Measurements from ENCODE around the gene ERICH2. TPM values are rescaled to one million over a fixed set of nuclear protein-coding genes. Genes with fewer than 3 reads are reported as not detected.

The ERICH2 gene
- total RNA-seq, 1 experiment from 2014 or later = 1.1 TPM

DNA sequence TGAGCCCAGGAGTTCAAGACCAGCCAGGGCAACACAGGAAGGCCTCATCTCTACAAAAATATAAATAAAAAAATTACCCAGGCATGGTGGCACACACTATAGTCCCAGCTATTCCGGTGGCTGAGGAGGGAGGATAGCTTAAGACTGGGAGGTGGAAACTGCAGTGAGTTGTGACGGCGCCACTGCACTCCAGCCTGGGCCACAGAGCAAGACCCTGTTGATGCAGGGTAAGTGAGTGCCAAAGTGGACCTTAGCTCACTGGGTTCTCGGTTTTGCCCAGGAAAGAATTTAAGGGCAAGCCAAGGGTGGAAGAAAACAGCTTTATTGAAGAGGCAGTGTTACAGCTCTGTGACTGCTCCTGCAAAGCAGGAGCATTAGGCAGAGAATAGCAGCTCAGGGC lies 6.9 kb upstream of the ERICH2 start:
- DNase-seq (ENCODE audit: low spot score) = no peak

DNA sequence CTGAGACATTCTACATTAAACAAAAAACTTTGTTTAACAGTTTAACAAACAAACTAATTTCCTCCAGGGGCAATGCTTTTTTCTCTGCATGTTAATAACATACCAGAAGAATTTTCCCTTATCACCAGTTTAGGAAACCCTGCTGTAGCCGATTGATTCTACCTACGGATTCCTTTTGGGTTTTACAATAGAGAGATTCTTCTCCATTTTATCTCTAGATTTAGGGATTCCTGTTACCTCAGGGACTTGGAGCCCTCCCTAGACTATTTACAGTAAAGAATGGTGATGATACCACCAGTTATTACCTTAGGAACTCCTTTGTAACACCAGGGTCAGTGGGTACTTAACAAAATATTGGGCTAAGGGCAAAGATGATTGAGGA lies 5.3 kb upstream of the ERICH2 start:
- DNase-seq (ENCODE audit: low spot score) = no peak

DNA sequence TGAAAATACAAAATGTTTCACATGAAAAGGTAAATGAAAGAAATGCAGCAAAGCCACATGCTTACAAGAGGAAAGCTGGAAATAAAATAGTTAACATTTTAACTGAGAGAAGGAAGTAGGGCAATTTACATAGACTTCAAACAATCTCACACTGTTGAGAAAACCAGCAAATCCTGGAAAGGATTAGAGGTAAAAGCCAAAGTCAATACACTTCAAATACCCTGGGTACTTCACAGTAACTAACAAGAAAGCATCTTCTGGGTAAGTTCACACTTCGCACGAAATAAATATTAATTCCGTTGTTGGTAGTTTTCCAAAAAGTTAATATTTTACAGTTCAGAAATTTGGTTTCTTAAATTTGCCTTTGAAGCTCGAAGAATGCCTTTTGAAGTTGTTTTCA lies 3.5 kb upstream of the ERICH2 start:
- no peak for DNase-seq (ENCODE audit: low spot score)

GRCh38 chr2:170770606-170771420 lies 635 bp downstream of the ERICH2 start:
- peak; percentile 84 for DNase-seq (ENCODE audit: low spot score)

DNA sequence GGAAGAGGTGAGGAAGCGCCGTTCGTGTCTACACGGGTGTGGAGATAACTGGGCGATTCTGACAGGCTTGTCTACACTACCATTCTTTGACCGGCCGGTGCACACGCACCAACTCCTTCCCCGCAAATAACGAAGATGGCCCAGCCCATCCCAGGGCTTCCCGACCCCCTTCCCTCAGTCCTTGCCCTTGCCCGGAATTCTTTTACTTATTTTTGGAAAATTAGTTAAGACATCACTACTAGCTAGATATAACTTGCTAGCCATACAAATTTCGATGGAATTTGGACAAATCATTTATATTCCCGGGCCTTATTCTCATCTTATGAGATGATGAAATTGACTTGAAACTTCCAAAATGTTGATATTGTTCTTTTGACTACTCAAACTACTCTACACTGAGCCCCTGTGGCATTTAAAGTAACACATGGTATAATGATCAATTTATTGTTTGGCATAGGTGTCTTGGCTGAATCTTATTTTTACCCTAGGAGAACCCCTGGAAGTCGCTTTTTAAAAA lies 1.3 kb downstream of the ERICH2 start:
- DNase-seq (ENCODE audit: low spot score) = peak; percentile 6

DNA sequence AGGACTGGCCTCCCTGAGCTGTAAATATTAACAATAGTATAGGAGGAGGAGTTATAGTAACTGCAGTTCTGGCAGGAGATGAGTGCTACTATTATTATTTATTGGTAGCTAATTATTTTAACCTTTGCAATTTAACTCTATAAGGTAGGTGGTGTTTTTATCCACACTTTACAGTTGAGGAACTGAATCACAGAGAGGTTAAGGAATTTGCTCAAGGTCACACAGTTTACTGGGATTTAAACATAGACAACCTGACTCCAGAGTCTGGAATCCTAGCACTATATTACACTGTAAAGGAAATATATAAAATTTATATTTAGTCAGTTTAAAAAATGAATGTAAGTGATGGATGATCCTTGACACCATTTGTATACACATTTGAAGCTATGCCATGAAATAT lies 2.1 kb downstream of the ERICH2 start:
- no peak for DNase-seq (ENCODE audit: low spot score)

DNA sequence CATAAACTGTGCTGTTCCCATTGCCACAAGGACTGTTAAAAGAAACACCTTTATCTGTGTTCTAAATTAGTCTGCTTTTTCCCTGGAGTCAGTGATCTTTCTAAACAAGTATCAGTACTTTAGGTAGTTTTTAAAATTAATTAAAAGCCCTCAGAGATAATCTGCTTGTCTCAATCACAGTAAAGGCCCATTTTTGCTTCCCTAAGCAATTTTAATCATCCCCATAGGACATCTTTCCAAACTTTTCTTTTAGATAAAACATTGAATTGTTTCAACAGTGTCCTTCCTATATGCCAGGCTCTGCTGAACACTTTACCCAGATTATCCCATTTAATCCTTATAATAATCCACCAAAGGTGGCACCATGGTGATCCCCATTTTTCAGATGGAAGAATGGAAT lies 3.9 kb downstream of the ERICH2 start:
- no peak for DNase-seq (ENCODE audit: low spot score)

GRCh38 chr2:170778900-170779299 lies 8.7 kb downstream of the ERICH2 start:
- no peak for DNase-seq (ENCODE audit: low spot score)

DNA sequence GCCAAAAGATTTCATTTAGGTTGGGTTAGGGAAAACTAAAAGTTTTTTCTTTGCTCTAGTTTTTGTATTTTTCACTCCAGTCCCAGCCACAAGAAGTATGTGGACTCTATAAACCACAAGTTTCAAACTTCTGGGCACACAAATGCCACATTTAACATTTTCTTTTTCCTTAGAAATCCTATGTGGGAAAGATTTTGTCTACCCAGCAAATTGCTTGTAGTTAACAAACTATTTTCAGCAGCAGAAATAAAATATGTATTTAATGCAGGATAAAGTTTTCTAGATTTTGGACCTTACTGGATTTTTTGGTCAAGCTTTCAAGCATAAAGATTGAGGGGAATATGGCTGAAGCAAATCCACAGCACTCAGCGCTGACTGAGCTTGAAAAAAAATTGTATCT lies 9.1 kb downstream of the ERICH2 start:
- no peak for DNase-seq (ENCODE audit: low spot score)

GRCh38 chr2:170782673-170783072 lies 12.5 kb downstream of the ERICH2 start:
- no peak for DNase-seq (ENCODE audit: low spot score)

DNA sequence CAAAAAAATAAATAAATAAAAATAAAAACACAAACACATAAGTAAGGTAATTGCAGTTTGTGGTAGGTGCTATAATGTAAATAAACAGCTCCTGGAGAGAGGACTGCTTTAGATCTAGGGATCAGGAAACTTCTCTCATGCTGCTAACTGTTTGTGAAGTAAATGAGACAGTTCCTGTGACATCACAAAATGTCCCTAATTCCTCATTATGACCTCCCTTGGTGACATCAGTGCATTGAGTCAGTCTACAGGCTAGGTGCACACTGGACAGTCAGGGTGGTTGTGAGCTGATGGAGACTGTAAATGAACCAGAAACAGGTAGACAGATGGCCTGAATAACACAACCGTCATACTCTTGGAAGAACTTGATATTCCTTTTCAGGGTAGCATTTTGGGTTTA lies 13.4 kb downstream of the ERICH2 start:
- DNase-seq (ENCODE audit: low spot score) = no peak

DNA sequence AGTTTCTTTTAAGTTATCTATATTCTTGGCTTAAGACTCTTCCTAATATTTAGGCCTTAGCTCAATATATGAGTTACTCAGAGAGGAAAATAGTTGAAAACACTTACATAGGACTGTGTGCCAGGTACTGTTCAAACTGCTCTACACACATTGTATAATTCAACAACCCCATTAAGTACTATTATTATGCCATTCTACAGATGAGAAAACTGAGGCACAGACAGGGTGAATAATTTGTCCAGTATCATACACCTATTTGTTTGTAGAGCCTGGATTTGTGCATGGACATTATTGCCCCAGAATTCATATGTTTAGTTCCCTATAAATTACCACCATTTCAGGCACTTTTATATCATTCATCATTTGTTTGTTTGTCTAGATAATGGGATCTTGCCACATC lies 28.8 kb downstream of the ERICH2 start:
- DNase-seq (ENCODE audit: low spot score) = no peak

GRCh38 chr2:170806548-170806947 lies 36.4 kb downstream of the ERICH2 start:
- no peak for DNase-seq (ENCODE audit: low spot score)

DNA sequence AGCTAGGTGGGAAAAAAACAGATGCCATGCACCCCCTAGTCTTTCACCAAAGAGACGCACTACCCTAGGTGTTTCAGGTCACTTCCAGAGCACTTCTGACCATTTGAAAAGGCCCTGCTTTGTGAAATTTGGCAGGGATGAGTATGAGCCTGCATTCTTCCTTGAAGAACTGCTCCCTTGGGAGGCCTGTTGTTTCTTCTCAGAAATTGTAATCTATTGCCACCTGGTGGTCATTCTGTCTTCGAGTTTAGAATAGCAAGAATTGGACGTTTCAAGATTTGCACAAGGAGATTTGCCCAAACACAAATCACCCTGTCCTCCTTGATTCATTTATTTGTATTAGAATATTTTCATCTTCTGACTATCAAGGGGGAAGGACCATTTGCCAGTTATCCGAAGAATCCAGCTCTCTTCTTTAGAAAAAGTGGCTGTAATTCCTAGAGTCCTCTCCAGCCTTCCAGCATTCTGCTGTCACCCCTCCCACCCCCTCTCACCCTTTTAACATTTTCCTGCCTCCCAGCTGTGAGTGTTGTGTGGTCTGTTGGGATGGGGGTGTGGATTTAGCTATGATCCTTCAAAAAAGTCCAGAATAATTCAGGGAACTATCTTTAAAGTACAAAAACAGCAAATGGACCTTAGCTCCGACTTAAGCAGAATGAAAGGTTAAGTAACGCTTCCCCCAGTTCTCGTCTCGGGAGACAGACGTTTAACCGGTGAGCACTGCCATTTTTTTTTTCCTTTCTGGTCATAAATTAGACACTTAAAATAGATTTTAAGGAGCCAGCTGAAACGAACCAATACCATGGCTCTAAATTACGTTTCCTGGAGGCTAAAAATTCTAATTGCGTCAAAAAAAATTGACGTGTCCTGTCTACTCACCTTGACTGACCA lies 42.8 kb downstream of the ERICH2 start:
- peak; percentile 74 for DNase-seq (ENCODE audit: low spot score)

GRCh38 chr2:170813611-170814532 lies 43.7 kb downstream of the ERICH2 start:
- peak; percentile 32 for DNase-seq (ENCODE audit: low spot score)

GRCh38 chr2:170814533-170815230 lies 44.5 kb downstream of the ERICH2 start:
- DNase-seq (ENCODE audit: low spot score) = no peak

- DNase-seq (ENCODE audit: low spot score) = no peak
Observed at GRCh38 chr2:170815311-170815710, 45.1 kb downstream of the ERICH2 start.

DNA sequence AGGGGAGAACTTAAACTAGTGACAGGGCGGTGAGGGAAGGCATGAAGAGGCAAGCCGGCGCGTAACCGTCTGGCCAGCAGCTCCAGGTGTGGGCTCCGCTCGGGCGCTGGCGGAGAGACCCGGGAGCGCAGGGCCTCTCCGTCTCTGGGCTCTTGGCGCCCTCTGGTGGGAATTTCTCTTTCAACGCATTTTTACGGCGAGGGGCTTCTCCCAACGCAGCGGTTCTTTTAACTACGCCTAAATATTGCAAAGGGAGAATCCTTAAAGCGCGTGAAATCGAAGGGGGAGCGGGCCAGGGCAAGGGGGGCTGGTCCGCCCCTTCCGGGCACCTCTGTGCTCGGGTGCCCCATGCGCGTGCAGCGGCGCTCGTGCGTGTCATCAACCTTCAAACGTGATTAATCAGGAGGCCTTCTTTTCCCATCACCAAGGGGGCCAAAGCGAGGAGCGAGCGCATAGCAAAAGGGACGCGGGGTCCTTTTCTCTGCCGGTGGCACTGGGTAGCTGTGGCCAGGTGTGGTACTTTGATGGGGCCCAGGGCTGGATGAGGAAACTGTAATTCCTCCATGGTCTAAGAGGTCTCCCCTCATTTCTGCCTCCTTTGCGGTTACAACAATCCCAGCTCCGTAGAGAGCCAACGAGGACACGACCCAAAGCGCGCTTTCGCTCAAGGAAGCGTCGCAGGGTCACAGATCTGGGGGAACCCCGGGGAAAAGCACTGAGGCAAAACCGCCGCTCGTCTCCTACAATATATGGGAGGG lies 45.7 kb downstream of the ERICH2 start:
- DNase-seq (ENCODE audit: low spot score) = peak; percentile 46

GRCh38 chr2:170816504-170817092 lies 46.4 kb downstream of the ERICH2 start, which contains the start of gene GAD1:
Gene GAD1, plus strand, starts transcription at chr2:170816887. Its CDS starts 1,705 bp downstream, at chr2:170818592.
- DNase-seq (ENCODE audit: low spot score) = peak; percentile 80
